ENCODE measurements around the gene XPNPEP2. TPM values are rescaled to one million over a fixed set of nuclear protein-coding genes. Genes with fewer than 3 reads are reported as not detected.

Gene XPNPEP2
- total RNA-seq, 2 donors from 2014 or later: 0.52 to 5.6 TPM

DNA sequence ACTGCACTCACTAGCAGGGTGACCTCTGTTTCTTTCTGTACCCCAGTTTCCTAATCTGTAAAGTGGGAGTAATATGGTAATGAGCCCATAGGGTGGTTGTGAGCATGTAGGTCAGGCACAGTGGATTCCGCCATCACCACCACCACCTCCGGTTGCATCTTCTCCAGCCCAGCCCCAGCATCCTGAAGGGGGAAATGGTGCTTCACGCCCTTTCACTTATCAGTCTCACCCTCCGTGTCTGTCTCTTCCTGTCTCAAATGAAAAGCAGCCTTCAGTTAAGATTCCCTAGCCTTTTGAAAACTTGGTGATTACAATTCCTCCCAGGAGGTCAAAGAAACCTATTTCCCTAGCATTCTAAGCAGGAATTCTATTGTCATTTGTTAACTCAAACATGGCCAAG, 16.9 kb upstream of the XPNPEP2 start:
- Histone ChIP-seq H3K4me1 (no peaks in the 10 kb centered on the region), H3K27ac (no peak overlapping the region), H3K36me3 (replicated peaks in 1 of 2; ENCODE audit: insufficient read depth in 1 of 2, low read depth in 2 of 2) (no peaks in the 10 kb centered on the region), H3K4me3 (no peak overlapping the region), H3K27me3 (no peaks in the 10 kb centered on the region), H3K9me3 (no peaks in the 10 kb centered on the region)
- TF ChIP-seq, protein P1, sequence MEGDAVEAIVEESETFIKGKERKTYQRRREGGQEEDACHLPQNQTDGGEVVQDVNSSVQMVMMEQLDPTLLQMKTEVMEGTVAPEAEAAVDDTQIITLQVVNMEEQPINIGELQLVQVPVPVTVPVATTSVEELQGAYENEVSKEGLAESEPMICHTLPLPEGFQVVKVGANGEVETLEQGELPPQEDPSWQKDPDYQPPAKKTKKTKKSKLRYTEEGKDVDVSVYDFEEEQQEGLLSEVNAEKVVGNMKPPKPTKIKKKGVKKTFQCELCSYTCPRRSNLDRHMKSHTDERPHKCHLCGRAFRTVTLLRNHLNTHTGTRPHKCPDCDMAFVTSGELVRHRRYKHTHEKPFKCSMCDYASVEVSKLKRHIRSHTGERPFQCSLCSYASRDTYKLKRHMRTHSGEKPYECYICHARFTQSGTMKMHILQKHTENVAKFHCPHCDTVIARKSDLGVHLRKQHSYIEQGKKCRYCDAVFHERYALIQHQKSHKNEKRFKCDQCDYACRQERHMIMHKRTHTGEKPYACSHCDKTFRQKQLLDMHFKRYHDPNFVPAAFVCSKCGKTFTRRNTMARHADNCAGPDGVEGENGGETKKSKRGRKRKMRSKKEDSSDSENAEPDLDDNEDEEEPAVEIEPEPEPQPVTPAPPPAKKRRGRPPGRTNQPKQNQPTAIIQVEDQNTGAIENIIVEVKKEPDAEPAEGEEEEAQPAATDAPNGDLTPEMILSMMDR (IDR thresholded peaks at IDR 0.05): no peak
- TF ChIP-seq POLR2A (IDR thresholded peaks at IDR 0.05): no peak
- DNase-seq (no peak), ATAC-seq (no peak)
- 40 to 51% methylated on average over 4 of the region's 4 CpGs for WGBS, 2 donors
- intact Hi-C loops (cut with DNase I): loop anchor here (10.0 kb wide), 2 partner anchors 77 to 117 kb away; no protein-coding TSS in a partner anchor

DNA sequence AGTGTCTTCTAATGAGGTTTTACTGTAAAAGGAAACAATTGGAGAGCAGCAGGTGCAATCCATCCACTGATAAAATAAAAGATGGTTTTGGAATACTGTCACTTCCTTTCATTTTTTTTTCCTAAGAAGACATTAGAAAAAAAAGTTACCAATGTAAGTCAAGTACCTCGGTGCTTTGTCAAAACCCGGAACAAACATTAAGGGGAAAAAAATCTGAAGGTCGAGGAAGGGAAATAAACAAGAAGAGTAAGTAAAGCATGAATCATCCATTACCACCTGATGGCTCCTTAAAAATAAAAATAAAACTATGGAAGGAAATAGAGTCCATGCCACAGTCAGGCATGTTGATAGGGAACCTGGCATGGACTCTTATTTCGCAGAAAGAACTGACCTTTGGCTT, 15.3 kb upstream of the XPNPEP2 start:
- Histone ChIP-seq H3K4me3 (no peak overlapping the region), H3K9me3 (no peaks in the 10 kb centered on the region), H3K4me1 (no peaks in the 10 kb centered on the region), H3K27me3 (no peaks in the 10 kb centered on the region), H3K36me3 (replicated peaks in 1 of 2; ENCODE audit: insufficient read depth in 1 of 2, low read depth in 2 of 2) (no peaks in the 10 kb centered on the region), H3K27ac (no peak overlapping the region)
- TF ChIP-seq POLR2A (IDR thresholded peaks at IDR 0.05): no peak
- TF ChIP-seq, protein P1 (IDR thresholded peaks at IDR 0.05): no peak
- DNase-seq (no peak), ATAC-seq (no peak)
- WGBS, 2 donors: 61 to 64% methylated on average over 4 of the region's 4 CpGs
- intact Hi-C loops (cut with DNase I): loop anchor here (10.0 kb wide), 2 partner anchors 79 to 119 kb away; no protein-coding TSS in a partner anchor

DNA sequence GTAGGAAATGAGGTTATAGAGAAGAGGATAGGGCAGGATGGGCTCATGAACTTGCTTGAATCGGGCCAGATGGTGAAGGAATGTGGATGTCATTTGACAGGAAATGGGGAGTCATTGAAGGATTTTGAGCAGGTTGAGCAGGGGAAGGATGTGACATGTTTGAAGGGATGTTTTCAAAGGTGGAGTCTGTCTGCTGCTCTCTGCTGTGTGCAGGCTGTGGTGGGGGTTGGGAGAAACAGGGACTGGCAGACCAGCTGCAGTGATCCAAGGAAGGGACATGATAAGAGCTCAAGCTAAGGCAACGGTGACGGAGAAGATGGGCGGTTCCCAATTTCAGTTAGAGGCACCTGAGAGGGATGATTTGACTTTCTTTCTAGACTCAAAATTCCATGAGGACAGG, 14.0 kb upstream of the XPNPEP2 start:
- no peaks in the 10 kb centered on the region for H3K4me1 ChIP-seq
- intact Hi-C loops (cut with DNase I): loop anchor here (10.0 kb wide), 2 partner anchors 80 to 120 kb away; no protein-coding TSS in a partner anchor
- H3K27me3 ChIP-seq: no peaks in the 10 kb centered on the region
- DNase-seq: no peak
- H3K27ac ChIP-seq: no peak overlapping the region
- TF ChIP-seq, protein P1 (IDR thresholded peaks at IDR 0.05): no peak
- no peak for TF ChIP-seq POLR2A (IDR thresholded peaks at IDR 0.05)
- H3K4me3 ChIP-seq: no peak overlapping the region
- no peak for ATAC-seq
- 47 to 55% methylated on average over 4 of the region's 4 CpGs for WGBS, 2 donors
- H3K9me3 ChIP-seq: no peaks in the 10 kb centered on the region
- H3K36me3 ChIP-seq (replicated peaks in 1 of 2; ENCODE audit: insufficient read depth in 1 of 2, low read depth in 2 of 2): no peaks in the 10 kb centered on the region

DNA sequence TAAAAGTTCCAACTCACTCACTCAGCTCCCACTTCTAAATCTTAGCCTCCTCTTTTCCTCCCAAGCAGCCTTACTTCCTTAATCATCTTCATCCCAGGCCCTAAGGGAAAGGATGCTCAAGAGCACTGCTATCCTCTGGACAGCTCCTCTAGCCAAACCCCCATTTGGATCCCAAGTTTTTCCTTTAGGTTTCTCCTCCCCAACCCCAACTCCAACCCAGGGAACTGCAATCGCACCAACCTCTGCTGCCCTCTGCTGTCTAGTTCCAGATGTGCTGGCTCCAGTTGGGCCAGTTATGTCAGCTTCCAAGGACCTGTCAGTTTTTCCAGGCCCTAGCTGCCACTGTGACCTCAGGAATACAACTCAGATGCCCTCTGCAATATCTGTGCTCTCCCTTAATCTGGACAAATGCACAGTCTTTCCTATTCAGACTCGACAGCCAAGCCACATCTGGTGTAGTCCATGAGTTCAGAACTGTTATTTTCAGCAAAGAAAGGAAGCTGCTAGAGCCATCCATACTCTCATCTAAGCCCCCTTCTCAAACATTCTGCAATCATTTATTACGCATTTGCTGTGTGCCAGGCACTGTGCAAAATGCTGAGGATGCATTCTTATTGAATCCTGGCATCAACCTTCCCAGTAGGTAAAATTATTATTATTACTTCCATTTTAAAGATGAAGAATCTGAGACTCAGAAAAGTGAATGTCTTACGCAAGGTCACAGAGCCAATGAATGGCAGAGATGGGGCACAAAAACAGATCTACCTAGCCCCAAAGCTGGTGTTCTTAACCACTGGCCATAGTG, 12.3 kb upstream of the XPNPEP2 start:
- no peaks in the 10 kb centered on the region for H3K9me3 ChIP-seq
- peak; percentile 71 for ATAC-seq
- DNase-seq: peak; percentile 56 to 75 (median 60)
- no peak overlapping the region for H3K4me3 ChIP-seq
- intact Hi-C loops (cut with DNase I): loop anchor here (10.0 kb wide), 2 partner anchors 82 to 122 kb away; no protein-coding TSS in a partner anchor
- H3K27ac ChIP-seq: no peak overlapping the region
- no peaks in the 10 kb centered on the region for H3K27me3 ChIP-seq
- H3K4me1 ChIP-seq: no peaks in the 10 kb centered on the region
- no peak for TF ChIP-seq POLR2A (IDR thresholded peaks at IDR 0.05)
- TF ChIP-seq, protein P1 (IDR thresholded peaks at IDR 0.05): peak; percentile 4 to 72 (median 63)
- no peaks in the 10 kb centered on the region for H3K36me3 ChIP-seq (replicated peaks in 1 of 2; ENCODE audit: insufficient read depth in 1 of 2, low read depth in 2 of 2)
- WGBS, 2 donors: 36 to 55% methylated on average over 3 to 4 of the region's 4 CpGs
